GM19467 (cell line): ENCODE results near the gene CPED1.
"Not testable (repeated sequence)": the region's sequence is repeated elsewhere in the genome, so short reads cannot be mapped to it uniquely, and the experiment has no call there.

Experiments
- ATAC-seq: cut with Tn5 transposase; IDR thresholded peaks from one replicate; pipeline ENCODE4 v1.9.1; 2021; ENCODE audit warnings: mild to moderate bottlenecking, moderate library complexity; ENCODE audit not compliant: unreplicated experiment

The CPED1 gene

DNA sequence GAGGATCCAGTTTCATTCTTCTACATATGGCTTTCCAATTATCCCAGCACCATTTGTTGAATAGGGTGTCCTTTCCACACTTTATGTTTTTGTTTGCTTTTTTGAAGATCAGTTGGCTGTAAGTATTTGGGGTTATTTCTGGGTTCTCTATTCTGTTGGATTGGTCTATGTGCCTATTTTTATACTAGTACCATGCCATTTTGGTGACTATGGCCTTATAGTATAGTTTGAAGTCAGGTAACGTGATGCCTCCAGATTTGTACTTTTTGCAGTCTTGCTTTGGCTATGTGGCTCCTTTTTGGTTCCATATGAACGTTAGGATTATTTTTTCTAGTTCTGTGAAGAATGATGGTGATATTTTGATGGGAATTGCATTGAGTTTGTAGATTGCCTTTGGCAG, 48.8 kb downstream of the CPED1 start:
- ATAC-seq = not testable (repeated sequence)

DNA sequence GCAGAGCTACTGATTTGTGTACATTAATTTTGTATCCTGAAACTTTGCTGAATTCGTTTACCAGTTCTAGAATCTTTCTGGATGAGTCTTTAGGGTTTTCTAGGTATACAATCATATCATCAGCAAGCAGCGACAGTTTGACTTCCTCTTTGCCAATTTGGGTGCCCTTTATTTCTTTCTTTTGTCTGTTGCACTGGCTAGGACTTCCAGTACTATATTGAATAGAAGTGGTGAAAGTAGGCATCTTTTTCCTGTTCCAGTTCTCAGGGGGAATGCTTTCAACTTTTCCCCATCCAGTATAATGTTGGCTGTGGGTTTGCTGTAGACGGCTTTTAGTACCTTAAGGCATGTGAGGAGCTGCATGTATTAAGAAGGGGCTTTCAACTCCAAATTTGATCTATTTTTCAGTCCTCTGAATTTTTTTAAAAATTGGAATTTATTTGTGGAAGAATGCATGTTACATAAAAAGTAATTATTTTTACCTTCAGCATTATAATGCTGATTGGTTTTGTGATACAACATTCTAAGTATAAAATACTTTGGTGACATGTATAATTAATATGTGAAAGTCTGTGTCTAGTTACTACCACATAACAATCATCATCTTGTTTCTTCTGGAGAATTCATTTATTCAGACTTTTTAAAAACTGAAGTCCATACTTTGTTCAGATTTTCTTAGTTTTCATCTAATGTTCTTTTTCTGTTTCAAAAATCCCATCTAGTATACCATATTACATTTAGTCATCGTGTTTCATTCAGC, 49.6 kb downstream of the CPED1 start:
- ATAC-seq = no peak

- no peak for ATAC-seq
These were observed 50.4 kb downstream of the CPED1 start for GRCh38 chr7:121038717-121039509.

- ATAC-seq = no peak
These were observed 51.0 kb downstream of the CPED1 start for GRCh38 chr7:121039510-121039822.

GRCh38 chr7:121039994-121040393, 51.5 kb downstream of the CPED1 start:
- no peak for ATAC-seq

GRCh38 chr7:121041516-121042148, 53.1 kb downstream of the CPED1 start:
- no peak for ATAC-seq

DNA sequence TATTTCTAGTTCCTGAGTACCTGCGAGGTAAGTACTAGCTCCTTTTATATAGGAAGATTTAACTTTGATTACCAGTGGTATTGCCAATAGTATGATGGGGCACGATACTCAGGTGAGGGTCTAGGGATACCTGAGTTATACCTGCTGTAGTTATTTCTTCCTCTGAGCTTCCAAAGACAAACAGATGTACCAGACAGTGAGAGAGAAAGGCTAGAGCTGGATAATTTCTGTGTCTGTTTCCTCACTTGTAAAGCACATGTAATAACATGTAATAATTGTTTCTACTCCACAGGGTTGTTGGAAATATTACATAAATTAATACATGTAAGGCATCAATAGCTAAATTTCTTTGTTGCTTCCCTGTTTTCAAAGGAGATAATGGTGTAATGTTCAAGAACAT, 53.7 kb downstream of the CPED1 start:
- ATAC-seq = no peak

DNA sequence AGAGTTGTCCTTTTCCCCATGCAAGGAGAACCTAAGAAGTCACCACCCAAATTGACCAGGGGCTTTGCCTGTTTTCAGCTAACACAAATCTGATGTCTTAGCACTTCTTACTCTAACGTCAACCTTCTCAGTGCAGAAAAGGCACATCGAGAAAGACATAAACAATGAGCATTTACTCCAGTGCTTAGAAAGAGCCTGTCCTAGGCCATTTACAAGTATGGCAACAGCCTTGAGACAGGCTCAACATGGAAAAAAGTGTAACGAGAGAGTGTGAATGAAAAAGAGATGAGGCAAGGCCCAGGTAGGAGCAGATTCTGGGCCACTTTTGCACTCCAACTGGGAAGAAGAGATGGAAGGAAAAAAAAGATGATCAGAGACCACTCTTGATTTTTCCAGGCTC, 54.4 kb downstream of the CPED1 start:
- ATAC-seq = no peak

DNA sequence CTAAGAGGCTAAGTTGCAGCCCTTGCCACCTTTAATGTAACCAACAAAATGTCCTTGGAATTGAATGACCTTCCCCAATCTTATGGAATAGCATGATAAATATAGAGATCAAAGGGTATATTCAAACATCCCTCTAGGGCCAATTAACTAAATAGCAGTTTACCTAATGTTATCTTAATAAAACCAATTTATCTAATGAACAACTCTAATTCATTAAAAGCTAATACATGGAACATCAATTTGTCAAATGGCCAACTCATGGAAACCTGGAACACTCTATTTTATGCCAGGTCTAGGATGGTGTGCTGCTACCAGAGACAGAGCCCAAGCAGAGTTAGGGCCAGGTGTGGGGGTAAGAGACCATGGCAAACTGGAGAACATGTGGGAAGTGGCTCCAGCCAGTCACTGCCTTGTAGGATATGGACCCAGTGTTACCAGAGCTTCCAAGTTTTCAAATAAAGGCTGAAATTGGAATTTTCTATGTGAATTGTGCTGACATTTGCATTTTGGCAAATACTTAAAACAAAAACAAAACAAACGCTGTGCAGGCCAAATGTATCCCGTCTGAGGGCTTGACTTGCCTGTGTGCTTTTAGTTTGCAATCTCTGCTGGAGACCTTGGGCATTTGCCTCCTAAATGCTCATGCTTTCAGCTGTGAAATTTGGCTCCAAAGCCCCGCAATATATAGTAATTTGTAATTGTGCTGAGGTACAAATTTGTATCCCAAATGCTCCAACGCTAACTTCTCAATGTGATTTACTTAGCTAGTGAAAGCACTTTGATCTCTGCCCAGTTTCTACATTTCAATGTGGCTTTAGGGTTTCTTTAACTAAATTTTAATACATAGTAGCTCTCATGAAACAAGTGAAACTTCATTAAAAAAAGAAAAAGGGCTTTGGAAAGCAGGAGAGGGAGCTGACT, 55.1 kb downstream of the CPED1 start:
- ATAC-seq = no peak

GRCh38 chr7:121045090-121045489, 56.6 kb downstream of the CPED1 start:
- no peak for ATAC-seq

DNA sequence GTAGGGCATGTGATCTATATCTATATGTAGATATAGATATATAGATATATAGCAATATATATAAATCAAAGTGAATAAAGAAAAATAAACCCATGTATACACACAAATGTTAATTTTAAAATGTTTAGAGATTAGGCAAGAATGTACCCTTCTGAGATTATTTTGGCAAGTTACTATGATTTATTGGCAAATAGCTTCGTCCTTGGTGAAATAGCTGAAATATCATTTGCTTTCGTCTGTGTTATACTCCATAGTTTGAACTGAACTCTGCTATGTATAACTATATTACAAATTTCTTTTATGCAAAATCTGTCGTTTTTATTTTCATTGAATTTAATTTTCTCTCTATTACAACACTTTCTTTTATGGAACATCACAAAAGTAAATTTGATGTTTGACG, 57.5 kb downstream of the CPED1 start:
- ATAC-seq = no peak

GRCh38 chr7:121046893-121047468, 58.5 kb downstream of the CPED1 start:
- no peak for ATAC-seq

GRCh38 chr7:121048195-121048594, 59.7 kb downstream of the CPED1 start:
- no peak for ATAC-seq

GRCh38 chr7:121049028-121049791, 60.7 kb downstream of the CPED1 start:
- no peak for ATAC-seq

DNA sequence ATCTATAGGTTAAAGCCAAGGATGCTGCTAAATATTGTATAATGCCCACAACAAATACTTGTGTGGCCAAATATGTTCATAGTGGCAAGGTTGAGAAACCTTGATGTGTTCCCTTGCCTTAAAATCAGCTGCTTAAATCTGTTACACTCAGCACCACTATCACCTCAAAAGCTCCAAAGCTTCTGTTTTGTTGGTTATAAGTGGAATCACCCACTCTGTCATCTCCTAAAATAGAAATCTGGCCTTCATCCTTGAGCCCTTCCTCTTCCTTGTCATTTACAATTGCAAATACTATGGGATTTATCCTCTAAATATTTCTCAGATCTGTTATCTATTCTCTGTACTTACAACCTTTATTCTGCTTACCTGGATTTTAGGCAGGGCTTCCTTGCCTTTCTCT, 61.4 kb downstream of the CPED1 start:
- ATAC-seq = no peak

DNA sequence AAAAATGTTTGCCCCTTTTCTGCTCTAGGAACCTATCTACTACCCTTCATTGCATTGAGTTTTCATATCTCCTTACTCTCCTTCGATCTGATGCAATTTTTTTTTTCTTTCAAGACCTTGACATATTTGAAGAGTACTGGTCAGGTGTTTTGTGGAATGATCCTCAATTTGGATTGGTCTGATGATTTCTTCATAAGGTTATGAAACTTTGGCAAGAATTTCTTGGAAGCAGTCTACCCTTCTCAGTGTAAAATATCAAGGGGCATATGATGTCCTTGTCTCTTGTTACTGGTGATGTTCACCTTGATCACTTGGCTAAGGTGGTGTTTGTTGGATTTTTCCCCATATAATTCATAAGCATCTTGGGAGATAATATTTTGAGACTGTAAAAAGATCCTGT, 64.7 kb downstream of the CPED1 start:
- ATAC-seq = no peak

GRCh38 chr7:121054925-121055324, 66.4 kb downstream of the CPED1 start:
- ATAC-seq = no peak

DNA sequence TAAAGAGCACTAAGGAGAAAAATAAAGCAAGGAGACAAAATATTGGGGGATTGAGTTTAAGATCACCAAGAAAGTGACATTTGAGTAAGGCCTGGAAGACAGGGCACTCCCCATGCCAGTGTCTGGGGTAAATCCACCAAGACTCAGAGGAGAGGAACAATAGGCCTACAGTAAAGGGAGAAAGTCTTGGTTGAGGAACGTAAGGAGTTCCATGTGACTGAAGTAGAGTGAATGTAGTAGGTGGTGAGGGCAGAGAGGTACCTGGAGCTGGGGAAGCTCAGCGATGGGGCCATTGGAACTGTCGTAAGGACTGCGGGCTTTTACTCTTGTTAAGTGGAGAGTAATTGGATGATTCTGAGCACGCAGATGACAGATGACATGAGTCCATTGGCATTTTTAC, 69.4 kb downstream of the CPED1 start:
- no peak for ATAC-seq

- no peak for ATAC-seq
These were observed 70.5 kb downstream of the CPED1 start for GRCh38 chr7:121058975-121059374.

DNA sequence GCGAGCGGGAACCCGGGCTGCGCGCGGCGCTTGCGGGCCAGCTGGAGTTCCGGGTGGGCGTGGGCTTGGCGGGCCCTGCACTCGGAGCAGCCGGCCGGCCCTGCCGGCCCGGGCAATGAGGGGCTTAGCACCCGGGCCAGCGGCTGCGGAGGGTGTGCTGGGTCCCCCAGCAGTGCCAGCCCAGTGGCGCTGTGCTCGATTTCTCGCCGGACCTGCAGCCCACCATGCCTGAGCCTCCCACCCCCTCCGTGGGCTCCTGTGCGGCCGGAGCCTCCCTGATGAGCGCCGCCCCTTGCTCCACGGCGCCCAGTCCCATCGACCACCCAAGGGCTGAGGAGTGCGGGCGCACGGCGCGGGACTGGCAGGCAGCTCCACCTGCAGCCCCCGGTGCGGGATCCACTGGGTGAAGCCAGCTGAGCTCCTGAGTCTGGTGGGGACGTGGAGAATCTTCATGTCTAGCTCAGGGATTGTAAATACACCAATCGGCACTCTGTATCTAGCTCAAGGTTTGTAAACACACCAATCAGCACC, 71.5 kb downstream of the CPED1 start:
- not testable (repeated sequence) for ATAC-seq
